Adrenal gland (tissue), 12 donors: ENCODE data around the gene SLC1A2. TPM values are rescaled to one million over a fixed set of nuclear protein-coding genes. Genes with fewer than 3 reads are reported as not detected.
A peak's percentile ranks its signal among the peaks of the same experiment; 100 is the strongest.

Experiments used
- DNase-seq, 7 donors: peaks; one replicate each; pipeline ENCODE4 v3.0.0-alpha.2; 2019 to 2020
- H3K27ac ChIP-seq, 5 donors: fragments of 200-600 bp; sonication (generic) in 4 of 5; 1 replicate in 3 of 5; 2 replicates in 2 of 5; pipeline versions ENCODE4 v1.5.1 to v1.8.0; 2016 to 2020; ENCODE audit warnings: mild to moderate bottlenecking in 1 of 5
- H3K27me3 ChIP-seq: fragments of 200-600 bp; 2 replicates; pipeline ENCODE4 v1.8.0; 2021
- H3K36me3 ChIP-seq, 2 donors: fragments of 200-600 bp; replicated peaks in 1 of 2; 1 replicate in 1 of 2; 2 replicates in 1 of 2; pipeline versions ENCODE4 v1.5.1 to v1.8.0; 2018 to 2022
- H3K4me1 ChIP-seq, 2 donors: fragments of 200-600 bp; replicated peaks in 1 of 2; 1 replicate in 1 of 2; 2 replicates in 1 of 2; pipeline versions ENCODE4 v1.5.1 to v1.8.0; 2018 to 2021
- H3K4me3 ChIP-seq, 4 donors: fragments of 200-600 bp; sonication (generic) in 3 of 4; one replicate each; pipeline ENCODE4 v1.5.1; 2016 to 2018
- H3K9me3 ChIP-seq, 3 donors: fragments of 200-600 bp; sonication (generic) in 1 of 3; replicated peaks in 1 of 3; 1 replicate in 2 of 3; 2 replicates in 1 of 3; pipeline versions ENCODE4 v1.5.1 to v1.8.0; 2016 to 2021
- CTCF ChIP-seq, 6 experiments: fragments of 450-650 bp in 4 of 6; fragments of 200-600 bp in 2 of 6; sonication (generic) in 1 of 6; IDR thresholded peaks; 1 replicate in 5 of 6; 2 replicates in 1 of 6; pipeline versions ENCODE4 v1.5.1 to v1.8.0; 2016 to 2021; ENCODE audit warnings: antibody characterized with exemption in 6 of 6, mild to moderate bottlenecking in 2 of 6, moderate library complexity in 1 of 6
- POLR2A ChIP-seq, 2 donors: fragments of 450-650 bp; IDR thresholded peaks; one replicate each; pipeline ENCODE4 v1.6.1; 2017; ENCODE audit warnings: antibody characterized with exemption in 2 of 2, mild to moderate bottlenecking in 2 of 2, moderate library complexity in 1 of 2
- WGBS, 4 donors: extraction: QIAGEN DNeasy Blood & Tissue Kit in 2 of 4; methylation state at CpG; one replicate each; pipeline versions ENCODE4 v1.1.5 to v1.1.7; 2013 to 2017; 5-methylcytosine and 5-hydroxymethylcytosine counted together
- intact Hi-C, 2 donors: fragments of 100-400 bp; cut with DNase I; formaldehyde crosslinking; loops; one replicate each; pipeline versions ENCODE4 v1.14.1 to v1.15.0; 2022 to 2023
- polyA plus RNA-seq, 3 donors: library from polyadenylated mRNA; stranded (reverse); fragments of 200-250 nt in 2 of 3; fragments of 350-450 nt in 1 of 3; fragmentation: Illumina TruSeq in 1 of 3; extraction: RNeasy Lipid Tissue Mini Kit (QIAGEN cat#74804) in 1 of 3; gene quantifications; one replicate each; pipeline ENCODE4 v1.2.3, GENCODE V29; 2013 to 2014
- total RNA-seq, 9 donors: library from RNA; depleted of rRNA in 4 of 9; stranded (reverse); fragments of >200 nt in 4 of 9; fragments of 120-200 nt in 1 of 9; fragmentation: NEBNext Ultra II Directional in 1 of 9; extraction: Animal tissue kit (Norgen Biotek cat#: 25700) in 1 of 9; gene quantifications; one replicate each; pipeline versions ENCODE4 v1.1.0 to v1.2.4, GENCODE V29; 2013 to 2023
- donor health status: healthy with polysubstance abuse.
- donor health status: Bipolar disorder and iron deficiency.
- donor health status: DM: yes; HTN: yes; CAD: no.
- donor health status: DM: no; HTN: no; CAD: no.
- donor health status: DM: no; HTN: no; CAD: no.
- donor health status: DM: yes; HTN: yes; CAD: no.

SLC1A2 gene
- total and polyA plus RNA-seq, 12 donors: 1.4 to 517 (median 8.7) TPM

- Histone ChIP-seq H3K9me3 (no peaks in the 10 kb centered on the region), H3K4me3 (no peak overlapping the region), H3K36me3 (no peaks in the 10 kb centered on the region), H3K27ac (no peak overlapping the region), H3K4me1 (peaks cover 0 to 8% of the 10 kb centered on the region in 2 donors), H3K27me3 (no peaks in the 10 kb centered on the region)
- TF ChIP-seq POLR2A (IDR thresholded peaks at IDR 0.05): no peak
- TF ChIP-seq CTCF (IDR thresholded peaks at IDR 0.05): no peak
- DNase-seq: no peak
- intact Hi-C loops: no loop called here
- WGBS, 4 donors: 87 to 94% (median 90%) methylated on average over 6 of the region's 6 CpGs
These were observed 72.7 kb downstream of the SLC1A2 start for GRCh38 chr11:35346472-35347156.

GRCh38 chr11:35344681-35345574, 74.4 kb downstream of the SLC1A2 start:
- WGBS, 4 donors: 62 to 86% (median 73%) methylated on average over 9 of the region's 9 CpGs
- Histone ChIP-seq H3K27ac (no peak overlapping the region), H3K4me3 (no peak overlapping the region), H3K27me3 (no peaks in the 10 kb centered on the region), H3K36me3 (no peaks in the 10 kb centered on the region), H3K4me1 (peaks cover 0 to 8% of the 10 kb centered on the region in 2 donors), H3K9me3 (no peaks in the 10 kb centered on the region)
- no peak for TF ChIP-seq POLR2A (IDR thresholded peaks at IDR 0.05)
- TF ChIP-seq CTCF (IDR thresholded peaks at IDR 0.05): no peak
- intact Hi-C loops: no loop called here
- DNase-seq: peak in 3 of 7 donors; percentile 31 to 42 (median 38)

GRCh38 chr11:35343033-35343598, 76.2 kb downstream of the SLC1A2 start:
- H3K27ac ChIP-seq: no peak overlapping the region
- H3K36me3 ChIP-seq: no peaks in the 10 kb centered on the region
- WGBS, 4 donors: 86 to 88% (median 87%) methylated on average over 5 of the region's 5 CpGs
- TF ChIP-seq CTCF (IDR thresholded peaks at IDR 0.05): no peak
- no peak for TF ChIP-seq POLR2A (IDR thresholded peaks at IDR 0.05)
- intact Hi-C loops: no loop called here
- peaks cover 0 to 8% of the 10 kb centered on the region in 2 donors for H3K4me1 ChIP-seq
- no peak overlapping the region for H3K4me3 ChIP-seq
- H3K27me3 ChIP-seq: no peaks in the 10 kb centered on the region
- no peak for DNase-seq
- H3K9me3 ChIP-seq: no peaks in the 10 kb centered on the region

- intact Hi-C loops: no loop called here
- no peak for DNase-seq
- Histone ChIP-seq H3K27me3 (no peaks in the 10 kb centered on the region), H3K9me3 (no peaks in the 10 kb centered on the region), H3K27ac (no peak overlapping the region), H3K4me1 (peaks cover 0 to 12% of the 10 kb centered on the region in 2 donors), H3K36me3 (no peaks in the 10 kb centered on the region), H3K4me3 (no peak overlapping the region)
- TF ChIP-seq CTCF (IDR thresholded peaks at IDR 0.05): no peak
- no peak for TF ChIP-seq POLR2A (IDR thresholded peaks at IDR 0.05)
- 77 to 92% (median 88%) methylated on average over 2 of the region's 2 CpGs for WGBS, 4 donors
These were observed 78.6 kb downstream of the SLC1A2 start for GRCh38 chr11:35340715-35341114.
